Caco-2 (cell line): ENCODE results near the gene UNC45A. TPM values are rescaled to one million over a fixed set of nuclear protein-coding genes. Genes with fewer than 3 reads are reported as not detected.

Experiments
- BruUV-seq: library from RNA; stranded (reverse); fragments of 400-500 nt; replicated peaks from 2 replicates; lab custom pipeline; 2021; lab: Mats Ljungman, UMichigan
- CTCF ChIA-PET: fragments of 300-600 bp; sonication (Branson Sonifier 250); formaldehyde crosslinking; loops from one replicate; lab custom pipeline; 2022; ENCODE audit warnings: antibody characterized with exemption; lab: Charles Lee
- POLR2A ChIA-PET: fragments of 300-600 bp; sonication (Branson Sonifier 250); formaldehyde crosslinking; loops from one replicate; lab custom pipeline; 2022; ENCODE audit warnings: antibody characterized with exemption; lab: Charles Lee
- DNase-seq, 2 experiments: peaks; one replicate each; pipeline versions ENCODE4 v3.0.0 to v3.0.0-alpha.2; 2020 to 2022
- H3K27me3 ChIP-seq: replicated peaks from 2 replicates; pipeline ENCODE4 v1.6.0; 2011; ENCODE audit warnings: low read length; ENCODE audit not compliant: control insufficient read depth, insufficient read depth
- H3K36me3 ChIP-seq: 2 replicates; pipeline ENCODE4 v1.5.1; 2011; ENCODE audit warnings: low read length; ENCODE audit not compliant: control insufficient read depth, insufficient read depth
- H3K4me1 ChIP-seq: fragments of 250-450 bp; sonication (Bioruptor Pico); 2 replicates; pipeline ENCODE4 v1.5.1; 2020; ENCODE audit warnings: mild to moderate bottlenecking
- H3K4me3 ChIP-seq: 2 replicates; pipeline ENCODE4 v1.5.1; 2011; ENCODE audit warnings: low read depth, mild to moderate bottlenecking, control low read depth, low read length
- H3K9me3 ChIP-seq: fragments of 250-450 bp; sonication (Bioruptor Pico); 2 replicates; pipeline ENCODE4 v1.5.1; 2020; ENCODE audit warnings: mild to moderate bottlenecking, moderate library complexity
- H3K27ac Mint-ChIP-seq: one replicate; pipeline ENCODE4 v1.8.0; 2022; ENCODE audit warnings: mixed read lengths; ENCODE audit not compliant: unreplicated experiment
- H3K27me3 Mint-ChIP-seq: one replicate; pipeline ENCODE4 v1.8.0; 2022; ENCODE audit warnings: mixed read lengths; ENCODE audit not compliant: insufficient read depth, unreplicated experiment
- H3K36me3 Mint-ChIP-seq: one replicate; pipeline ENCODE4 v1.8.0; 2022; ENCODE audit warnings: mild to moderate bottlenecking, mixed read lengths; ENCODE audit not compliant: insufficient read depth, unreplicated experiment
- H3K4me1 Mint-ChIP-seq: one replicate; pipeline ENCODE4 v1.8.0; 2022; ENCODE audit warnings: low read depth, mixed read lengths; ENCODE audit not compliant: unreplicated experiment
- H3K4me3 Mint-ChIP-seq: one replicate; pipeline ENCODE4 v1.8.0; 2022; ENCODE audit warnings: mild to moderate bottlenecking, moderate library complexity, mixed read lengths; ENCODE audit not compliant: unreplicated experiment
- H3K9me3 Mint-ChIP-seq: one replicate; pipeline ENCODE4 v1.8.0; 2022; ENCODE audit warnings: mixed read lengths; ENCODE audit not compliant: unreplicated experiment
- CTCF ChIP-seq, 2 experiments: fragments of 200-600 bp in 1 of 2; IDR thresholded peaks; 1 replicate in 1 of 2; 2 replicates in 1 of 2; pipeline versions ENCODE4 v1.5.1 to v1.8.0; 2011 to 2022; ENCODE audit warnings: antibody characterized with exemption in 1 of 2, control low read depth in 1 of 2, inconsistent platforms in 1 of 2, low read depth in 1 of 2, low read length in 1 of 2, mild to moderate bottlenecking in 1 of 2, moderate library complexity in 1 of 2; ENCODE audit not compliant: insufficient read depth in 1 of 2, severe bottlenecking in 1 of 2, unreplicated experiment in 1 of 2
- intact Hi-C: fragments of 100-400 bp; cut with micrococcal nuclease; formaldehyde crosslinking; loops from one replicate; pipeline ENCODE4 v1.10.0; 2022; ENCODE audit not compliant: unreplicated experiment
- total RNA-seq: library from RNA; stranded (reverse); gene quantifications from 2 replicates; pipeline ENCODE4 v1.2.3, GENCODE V29; 2022

The UNC45A gene
- total RNA-seq, 1 experiment from 2014 or later: 62.6 TPM

GRCh38 chr15:90970274-90970673, 35.2 kb downstream of the UNC45A start:
- no peaks in the 10 kb centered on the region for H3K9me3 ChIP-seq
- H3K4me3 ChIP-seq: no peak overlapping the region
- no peak for TF ChIP-seq CTCF (IDR thresholded peaks at IDR 0.05; ENCODE audit: insufficient read depth in 1 of 2, low read depth in 1 of 2, low read length in 1 of 2, severe bottlenecking in 1 of 2, unreplicated experiment in 1 of 2)
- no peaks in the 10 kb centered on the region for H3K4me1 ChIP-seq
- H3K4me3 Mint-ChIP-seq: no peak overlapping the region
- no peaks in the 10 kb centered on the region for H3K9me3 Mint-ChIP-seq
- peaks cover 90% of the 10 kb centered on the region for H3K36me3 Mint-ChIP-seq
- ChIA-PET POLR2A (no interaction called here), CTCF (no interaction called here)
- no peaks in the 10 kb centered on the region for H3K27me3 ChIP-seq
- intact Hi-C loops: loop anchor here (5.0 kb wide), 1 partner anchor 62 kb away; no protein-coding TSS in a partner anchor
- no peak for DNase-seq
- no peak overlapping the region for H3K27ac Mint-ChIP-seq
- H3K4me1 Mint-ChIP-seq: no peaks in the 10 kb centered on the region
- H3K36me3 ChIP-seq: no peaks in the 10 kb centered on the region
- H3K27me3 Mint-ChIP-seq: no peaks in the 10 kb centered on the region
- BruUV-seq: no TSS peak

GRCh38 chr15:90972133-90972532, 37.0 kb downstream of the UNC45A start:
- ChIA-PET POLR2A (interaction anchor here (0.7 kb wide), 1 partner anchor 36 kb away, joined by 8 read pairs; no protein-coding TSS in a partner anchor), CTCF (no interaction called here)
- no peaks in the 10 kb centered on the region for H3K27me3 ChIP-seq
- Mint-ChIP-seq H3K9me3 (no peaks in the 10 kb centered on the region), H3K36me3 (peaks cover 81% of the 10 kb centered on the region), H3K27me3 (no peaks in the 10 kb centered on the region), H3K4me3 (no peak overlapping the region), H3K27ac (no peak overlapping the region), H3K4me1 (no peaks in the 10 kb centered on the region)
- H3K36me3 ChIP-seq: no peaks in the 10 kb centered on the region
- DNase-seq: no peak
- H3K4me3 ChIP-seq: no peak overlapping the region
- no peaks in the 10 kb centered on the region for H3K4me1 ChIP-seq
- TF ChIP-seq CTCF (IDR thresholded peaks at IDR 0.05; ENCODE audit: insufficient read depth in 1 of 2, low read depth in 1 of 2, low read length in 1 of 2, severe bottlenecking in 1 of 2, unreplicated experiment in 1 of 2): no peak
- BruUV-seq: no TSS peak
- no peaks in the 10 kb centered on the region for H3K9me3 ChIP-seq
- intact Hi-C loops: loop anchor here (5.0 kb wide), 1 partner anchor 60 kb away; no protein-coding TSS in a partner anchor

GRCh38 chr15:90974216-90974615, 39.1 kb downstream of the UNC45A start:
- Mint-ChIP-seq H3K9me3 (no peaks in the 10 kb centered on the region), H3K36me3 (peaks cover 80% of the 10 kb centered on the region), H3K27ac (no peak overlapping the region), H3K4me3 (no peak overlapping the region), H3K27me3 (no peaks in the 10 kb centered on the region), H3K4me1 (no peaks in the 10 kb centered on the region)
- TF ChIP-seq CTCF (IDR thresholded peaks at IDR 0.05; ENCODE audit: insufficient read depth in 1 of 2, low read depth in 1 of 2, low read length in 1 of 2, severe bottlenecking in 1 of 2, unreplicated experiment in 1 of 2): no peak
- ChIA-PET CTCF (no interaction called here), POLR2A (no interaction called here)
- intact Hi-C loops: loop anchor here (5.0 kb wide), 1 partner anchor 58 kb away; no protein-coding TSS in a partner anchor
- no peak overlapping the region for H3K4me3 ChIP-seq
- DNase-seq: no peak
- H3K36me3 ChIP-seq: peaks cover 2% of the 10 kb centered on the region
- H3K27me3 ChIP-seq: no peaks in the 10 kb centered on the region
- no peaks in the 10 kb centered on the region for H3K9me3 ChIP-seq
- no peaks in the 10 kb centered on the region for H3K4me1 ChIP-seq
- no TSS peak for BruUV-seq
